Gastrocnemius medialis (tissue), 4 donors: ENCODE measurements around the gene MS4A10.

ENCODE experiments used
- CTCF ChIP-seq, 5 experiments: fragments of 450-650 bp in 3 of 5; fragments of 200-600 bp in 2 of 5; sonication (generic) in 2 of 5; IDR thresholded peaks in 4 of 5; conservative IDR thresholded peaks in 1 of 5; 1 replicate in 4 of 5; 2 replicates in 1 of 5; pipeline ENCODE4 v1.5.1; 2016 to 2019; ENCODE audit warnings: antibody characterized with exemption in 5 of 5, mild to moderate bottlenecking in 3 of 5, moderate library complexity in 3 of 5
- POLR2A ChIP-seq, 2 donors: fragments of 450-650 bp; IDR thresholded peaks; one replicate each; pipeline ENCODE4 v1.6.1; 2017; ENCODE audit warnings: antibody characterized with exemption in 2 of 2, mild to moderate bottlenecking in 2 of 2, moderate library complexity in 2 of 2

DNA sequence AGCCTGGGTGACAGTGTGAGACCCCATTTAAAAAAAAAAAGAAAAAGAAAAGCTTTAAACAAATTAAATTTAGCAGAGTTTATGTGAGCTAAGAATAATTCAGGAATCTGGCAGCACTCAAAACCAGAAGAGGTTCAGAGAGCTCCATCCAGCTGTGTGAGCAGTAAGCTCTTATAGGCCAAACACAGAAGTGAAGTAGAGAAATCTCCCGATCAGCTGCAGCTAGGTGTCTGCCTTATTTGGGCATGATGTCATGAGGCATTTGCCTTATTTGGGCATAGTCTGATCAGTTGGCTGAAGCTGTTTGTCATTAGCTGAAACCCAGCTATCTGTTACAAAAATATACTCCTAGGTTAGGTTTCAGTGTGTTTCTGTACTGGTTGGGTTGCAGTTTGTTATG is 20.3 kb upstream of the MS4A10 start:
- TF ChIP-seq CTCF (IDR thresholded peaks at IDR 0.05 in 4 of 5, conservative IDR thresholded peaks at IDR 0.05 in 1 of 5) (no peak), POLR2A (IDR thresholded peaks at IDR 0.05) (no peak)
